Transverse colon (tissue), 4 donors: ENCODE measurements around the gene CPLX4. TPM values are rescaled to one million over a fixed set of nuclear protein-coding genes. Genes with fewer than 3 reads are reported as not detected.
A peak's percentile ranks its signal among the peaks of the same experiment; 100 is the strongest.

Source experiments
- DNase-seq: peaks from one replicate; pipeline ENCODE4 v3.0.0-alpha.2; 2019
- H3K27ac ChIP-seq, 4 donors: fragments of 200-600 bp; sonication (generic); 2 replicates each; pipeline ENCODE4 v1.5.1; 2016 to 2018; ENCODE audit warnings: inconsistent platforms in 4 of 4
- H3K27me3 ChIP-seq: fragments of 200-600 bp; sonication (generic); 2 replicates; pipeline ENCODE4 v1.5.1; 2017; ENCODE audit warnings: inconsistent platforms
- H3K36me3 ChIP-seq, 4 donors: fragments of 200-600 bp; sonication (generic); 2 replicates each; pipeline ENCODE4 v1.5.1; 2017 to 2019; ENCODE audit warnings: inconsistent platforms in 4 of 4
- H3K4me1 ChIP-seq, 4 donors: fragments of 200-600 bp; sonication (generic); 2 replicates each; pipeline ENCODE4 v1.5.1; 2017 to 2020; ENCODE audit warnings: inconsistent platforms in 4 of 4
- H3K4me3 ChIP-seq, 4 donors: fragments of 200-600 bp; sonication (generic); 1 replicate in 1 of 4; 2 replicates in 3 of 4; pipeline versions ENCODE4 v1.5.1 to v1.6.1; 2017 to 2019; ENCODE audit warnings: inconsistent platforms in 4 of 4
- H3K9me3 ChIP-seq, 2 donors: fragments of 200-600 bp; sonication (generic); 2 replicates each; pipeline ENCODE4 v1.5.1; 2017 to 2019; ENCODE audit warnings: inconsistent platforms in 2 of 2
- EP300 ChIP-seq: sonication (generic); formaldehyde crosslinking; IDR thresholded peaks from one replicate; pipeline ENCODE4 v1.6.1; 2017; ENCODE audit warnings: antibody characterized with exemption, low read depth
- POLR2A ChIP-seq: fragments of 450-650 bp; IDR thresholded peaks from one replicate; pipeline ENCODE4 v1.6.1; 2016; ENCODE audit warnings: antibody characterized with exemption, mild to moderate bottlenecking, moderate library complexity
- POLR2AphosphoS5 ChIP-seq, 3 donors: sonication (generic); formaldehyde crosslinking; IDR thresholded peaks; one replicate each; pipeline ENCODE4 v1.6.1; 2016; ENCODE audit warnings: antibody characterized with exemption in 3 of 3
- WGBS, 2 donors: methylation state at CpG; one replicate each; pipeline ENCODE4 v1.1.5; 2018; ENCODE audit warnings: low coverage in 1 of 2; 5-methylcytosine and 5-hydroxymethylcytosine counted together
- in situ Hi-C, 4 donors: fragments of 200-750 bp; cut with MboI; loops; one replicate each; pipeline versions ENCODE4 v1.15.0 to v1.15.1; 2017; ENCODE audit warnings: low sequenced_read_pairs in 3 of 4, low pct_ligation_motif_present in 1 of 4, low pct_unique_long_range_greater_than_20kb in 1 of 4
- intact Hi-C: fragments of 100-400 bp; cut with DNase I; formaldehyde crosslinking; loops from one replicate; pipeline ENCODE4 v1.15.1; 2023; ENCODE audit warnings: low total_unique reads
- total RNA-seq, 4 donors: library from RNA; depleted of rRNA; stranded (reverse); fragments of >200 nt; gene quantifications; one replicate each; pipeline ENCODE4 v1.1.0, GENCODE V29; 2016
- TF ChIP-seq, protein P1 (sequence below), 5 experiments: fragments of 200-600 bp in 3 of 5; fragments of 450-650 bp in 2 of 5; sonication (generic) in 3 of 5; IDR thresholded peaks; 1 replicate in 2 of 5; 2 replicates in 3 of 5; pipeline ENCODE4 v1.5.1; 2016 to 2017; ENCODE audit warnings: antibody characterized with exemption in 5 of 5, inconsistent platforms in 3 of 5, mild to moderate bottlenecking in 2 of 5, moderate library complexity in 1 of 5

Gene CPLX4
- total RNA-seq, 4 donors from 2014 or later: not detected

DNA sequence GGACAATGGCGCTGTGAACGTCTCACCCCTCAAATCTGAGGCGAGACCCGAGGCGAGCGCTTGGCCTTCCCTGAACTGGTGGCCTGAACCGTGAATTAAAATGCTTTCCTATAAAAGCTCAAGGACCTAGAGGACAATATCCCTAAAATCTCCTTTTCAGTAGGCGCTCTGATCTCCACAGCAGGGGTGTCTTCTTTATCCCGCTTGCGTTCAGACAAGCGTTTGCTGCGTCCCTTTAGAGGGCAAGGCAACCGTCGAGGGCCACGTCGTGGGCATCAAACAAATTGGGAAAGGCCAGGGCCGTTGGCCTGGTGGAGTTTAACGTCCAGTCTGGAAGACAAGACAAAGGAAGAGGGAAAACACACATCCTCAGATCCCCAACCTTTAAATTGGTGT is 43.9 kb downstream of the CPLX4 start:
- 33% methylated on average over 18 of the region's 18 CpGs; no CpG with 5 or more reads in 1 of the 2 donors for WGBS, 2 donors
- Histone ChIP-seq H3K4me1 (peaks cover 7 to 19% (median 10%) of the 10 kb centered on the region in 4 donors), H3K9me3 (no peaks in the 10 kb centered on the region), H3K27ac (no peak overlapping the region), H3K4me3 (no peak overlapping the region), H3K36me3 (no peaks in the 10 kb centered on the region), H3K27me3 (peaks cover 98% of the 10 kb centered on the region)
- intact Hi-C loops (no loop called here), in situ Hi-C loops (no loop called here)
- DNase-seq: no peak
- TF ChIP-seq, protein P1, sequence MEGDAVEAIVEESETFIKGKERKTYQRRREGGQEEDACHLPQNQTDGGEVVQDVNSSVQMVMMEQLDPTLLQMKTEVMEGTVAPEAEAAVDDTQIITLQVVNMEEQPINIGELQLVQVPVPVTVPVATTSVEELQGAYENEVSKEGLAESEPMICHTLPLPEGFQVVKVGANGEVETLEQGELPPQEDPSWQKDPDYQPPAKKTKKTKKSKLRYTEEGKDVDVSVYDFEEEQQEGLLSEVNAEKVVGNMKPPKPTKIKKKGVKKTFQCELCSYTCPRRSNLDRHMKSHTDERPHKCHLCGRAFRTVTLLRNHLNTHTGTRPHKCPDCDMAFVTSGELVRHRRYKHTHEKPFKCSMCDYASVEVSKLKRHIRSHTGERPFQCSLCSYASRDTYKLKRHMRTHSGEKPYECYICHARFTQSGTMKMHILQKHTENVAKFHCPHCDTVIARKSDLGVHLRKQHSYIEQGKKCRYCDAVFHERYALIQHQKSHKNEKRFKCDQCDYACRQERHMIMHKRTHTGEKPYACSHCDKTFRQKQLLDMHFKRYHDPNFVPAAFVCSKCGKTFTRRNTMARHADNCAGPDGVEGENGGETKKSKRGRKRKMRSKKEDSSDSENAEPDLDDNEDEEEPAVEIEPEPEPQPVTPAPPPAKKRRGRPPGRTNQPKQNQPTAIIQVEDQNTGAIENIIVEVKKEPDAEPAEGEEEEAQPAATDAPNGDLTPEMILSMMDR (IDR thresholded peaks at IDR 0.05): no peak
- no peak for TF ChIP-seq POLR2A

DNA sequence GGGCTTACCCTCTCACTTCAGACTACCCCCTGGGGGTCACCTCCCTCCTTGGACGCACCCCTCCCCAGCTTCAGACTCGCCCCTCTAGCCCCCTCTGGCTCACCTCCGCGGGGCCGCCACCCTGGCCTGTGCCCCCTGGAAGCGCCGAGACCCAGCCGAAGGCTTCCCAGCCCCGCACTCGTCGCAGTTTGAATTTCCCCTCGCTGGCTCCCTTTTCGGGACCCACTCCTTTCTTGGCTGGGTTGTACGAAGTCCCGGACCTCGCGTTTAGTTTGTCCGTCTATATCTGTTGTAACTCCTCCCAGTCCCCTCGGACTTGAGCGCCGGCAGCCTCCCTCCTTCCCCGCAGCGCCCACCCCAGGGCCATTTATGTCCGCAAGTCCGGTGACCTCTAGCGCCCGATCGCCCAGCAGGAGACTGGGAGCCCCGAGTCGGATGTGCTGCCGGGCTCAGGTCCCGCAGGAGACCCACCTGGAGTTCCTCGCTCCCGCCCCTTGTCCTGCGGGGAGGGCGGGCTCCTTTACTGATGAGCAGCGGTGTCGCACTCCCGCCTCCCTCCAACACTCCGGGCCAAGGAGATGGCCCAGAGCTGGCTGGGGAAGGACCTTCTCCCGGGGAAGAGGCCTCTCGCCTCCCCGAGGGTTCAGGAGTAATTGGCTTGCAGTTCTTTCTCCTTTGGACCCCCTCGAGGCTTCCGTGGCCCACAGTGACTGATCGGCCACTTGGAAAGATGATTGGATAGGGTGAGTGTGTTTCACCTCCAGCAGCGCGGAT is 44.5 kb downstream of the CPLX4 start:
- no peak overlapping the region for H3K27ac ChIP-seq
- in situ Hi-C loops (no loop called here), intact Hi-C loops (no loop called here)
- WGBS, 2 donors: 15% methylated on average over 43 of the region's 48 CpGs; no CpG with 5 or more reads in 1 of the 2 donors
- H3K4me1 ChIP-seq: peaks cover 7 to 20% (median 11%) of the 10 kb centered on the region in 4 donors
- DNase-seq: no peak
- peak overlapping the region in 1 of 4 donors; percentile 40 for H3K4me3 ChIP-seq
- TF ChIP-seq POLR2AphosphoS5 (IDR thresholded peaks at IDR 0.05): no peak
- TF ChIP-seq, protein P1 (IDR thresholded peaks at IDR 0.05): no peak
- TF ChIP-seq POLR2A: no peak
- no peak for TF ChIP-seq EP300
- no peaks in the 10 kb centered on the region for H3K9me3 ChIP-seq
- peaks cover 98% of the 10 kb centered on the region for H3K27me3 ChIP-seq
- no peaks in the 10 kb centered on the region for H3K36me3 ChIP-seq

DNA sequence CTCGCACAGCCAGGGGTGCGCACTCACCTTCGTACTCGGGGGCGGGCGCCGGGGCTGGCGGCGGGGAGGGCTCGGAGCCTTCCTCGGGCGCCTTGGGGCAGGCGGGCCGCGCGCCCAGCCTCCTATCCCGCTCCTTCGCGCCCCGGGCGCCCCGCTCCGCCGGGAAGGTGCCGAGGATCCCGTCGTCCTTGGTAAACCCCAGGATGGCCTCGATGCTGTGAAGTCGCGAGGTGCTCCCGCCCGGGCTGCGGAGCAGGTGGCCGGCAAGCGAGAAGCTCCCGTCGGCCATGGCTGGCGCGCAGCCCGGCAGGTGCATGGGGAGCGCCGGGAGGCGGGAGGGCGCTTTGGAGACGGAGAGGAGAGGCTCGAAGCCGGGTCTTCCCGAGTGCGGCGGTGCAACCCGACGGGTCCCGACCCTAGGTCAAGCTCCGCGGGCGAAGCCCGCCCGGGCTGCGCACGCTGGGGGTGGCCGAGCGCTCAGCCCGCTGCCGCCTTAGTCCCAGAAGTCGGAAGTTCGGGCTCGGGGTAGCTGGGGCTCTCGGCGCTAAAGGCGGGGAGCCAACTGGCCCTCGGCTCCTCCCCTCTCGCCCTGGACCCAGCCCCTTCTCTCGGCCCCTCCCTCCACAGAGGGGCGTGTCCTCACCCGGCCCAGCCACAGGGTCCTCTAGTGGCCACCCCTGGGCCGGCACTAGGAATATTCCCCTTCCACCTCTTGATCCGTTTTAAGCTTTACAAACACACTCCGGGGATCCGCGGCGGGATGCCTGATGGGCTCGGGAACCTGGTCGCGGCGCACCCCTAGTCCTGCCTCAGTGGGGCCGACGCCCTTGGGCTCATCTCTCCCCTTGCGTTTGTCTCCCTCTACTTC is 45.3 kb downstream of the CPLX4 start, which contains the start of gene RAX:
Gene RAX (minus strand): TSS at position 564 of the 868 bp plus-strand sequence. CDS start 248 bp downstream, at position 316.
- Histone ChIP-seq H3K4me3 (peak within 1 kb of the TSS in 2 of 4 donors; percentile 7 to 40), H3K27me3 (peaks cover 98% of the 10 kb centered on the region), H3K36me3 (no peaks in the 10 kb centered on the region), H3K4me1 (peaks cover 7 to 28% (median 17%) of the 10 kb centered on the region in 4 donors), H3K27ac (no peak within 1 kb of the TSS), H3K9me3 (no peaks in the 10 kb centered on the region)
- intact Hi-C loops (no loop called here), in situ Hi-C loops (no loop called here)
- 39% methylated on average over 81 of the region's 88 CpGs; no CpG with 5 or more reads in 1 of the 2 donors for WGBS, 2 donors
- DNase-seq: no peak
- TF ChIP-seq POLR2A (no peak), EP300 (no peak)

DNA sequence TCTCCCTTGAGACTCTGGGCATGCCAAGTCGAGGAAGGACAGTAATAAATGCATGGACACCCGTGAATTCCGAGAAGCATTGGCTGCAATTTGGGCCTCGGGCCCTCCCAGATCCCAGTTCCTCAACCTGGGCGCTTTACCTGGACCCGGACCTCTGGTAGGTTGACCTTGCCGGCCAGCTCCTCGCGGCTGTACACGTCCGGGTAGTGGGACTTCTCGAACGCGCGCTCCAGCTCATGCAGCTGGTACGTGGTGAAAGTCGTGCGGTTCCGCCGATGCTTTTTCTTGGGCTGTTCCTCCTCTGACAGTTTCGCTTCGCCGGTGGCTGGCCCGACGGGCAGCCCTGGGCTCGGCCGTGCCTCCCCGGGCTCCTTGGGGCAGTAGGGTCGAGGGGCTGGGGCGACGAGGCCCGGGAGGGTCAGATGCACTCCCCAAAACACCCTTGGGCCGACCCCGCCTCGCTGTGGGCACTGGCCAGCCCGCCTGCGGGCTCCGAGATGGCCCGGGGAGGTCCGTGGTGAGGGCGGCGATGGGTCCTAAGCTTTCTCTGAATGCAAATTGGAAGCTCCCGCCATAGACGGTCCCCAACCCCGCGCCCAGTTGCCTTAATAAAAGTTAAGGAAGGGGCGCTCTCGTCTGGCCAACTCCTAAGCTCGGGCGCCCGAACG is 46.1 kb downstream of the CPLX4 start:
- in situ Hi-C loops: no loop called here
- peaks cover 7 to 28% (median 19%) of the 10 kb centered on the region in 4 donors for H3K4me1 ChIP-seq
- intact Hi-C loops: no loop called here
- H3K4me3 ChIP-seq: peak overlapping the region in 1 of 4 donors; percentile 40
- H3K27me3 ChIP-seq: peaks cover 99% of the 10 kb centered on the region
- no peak for DNase-seq
- no peaks in the 10 kb centered on the region for H3K36me3 ChIP-seq
- no peaks in the 10 kb centered on the region for H3K9me3 ChIP-seq
- H3K27ac ChIP-seq: no peak overlapping the region
- TF ChIP-seq, protein P1 (IDR thresholded peaks at IDR 0.05): no peak
- TF ChIP-seq POLR2AphosphoS5 (IDR thresholded peaks at IDR 0.05) (no peak), POLR2A (no peak), EP300 (no peak)
- 17 to 20% methylated on average over 1 to 26 of the region's 52 CpGs for WGBS, 2 donors
